ENCODE measurements around the gene KLHL12. TPM values are rescaled to one million over a fixed set of nuclear protein-coding genes. Genes with fewer than 3 reads are reported as not detected.

Gene KLHL12
- polyA plus RNA-seq, 1 donor (not counting 4 experiments of a cell fraction or from before 2014, with no cell fraction given) = 32.3 TPM

DNA sequence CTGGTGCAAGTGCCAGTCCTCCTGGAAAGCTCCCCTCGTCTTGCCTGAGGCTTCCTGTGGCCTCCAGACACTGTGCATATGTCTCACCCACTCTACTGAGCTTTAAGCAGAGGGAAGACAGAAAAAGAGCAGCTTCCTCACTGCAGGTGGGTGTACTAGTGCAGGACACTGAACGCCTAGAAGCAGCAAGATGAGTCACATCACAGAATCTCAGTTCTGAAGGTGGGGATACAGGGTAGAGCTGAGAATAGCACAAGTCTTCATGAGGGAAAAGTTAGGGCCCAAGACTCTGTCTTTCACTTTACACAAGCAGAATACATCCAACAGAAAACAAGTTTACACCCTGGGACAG is 78.9 kb downstream of the KLHL12 start:
- no peak overlapping the region for H3K4me3 ChIP-seq (ENCODE audit: control insufficient read depth in 2 of 3, extremely low read depth in 1 of 3, insufficient read depth in 2 of 3, low read depth in 1 of 3, low read length in 3 of 3)
- dilution Hi-C loops (cut with MboI; ENCODE audit: extremely low pct_ligation_motif_present, low sequenced_read_pairs) = no loop called here
- H3K79me2 ChIP-seq (ENCODE audit: control insufficient read depth, insufficient read depth, low read length) = no peaks in the 10 kb centered on the region
- H3K9ac ChIP-seq (ENCODE audit: control insufficient read depth, extremely low read depth, insufficient read depth, low read length) = no peak overlapping the region
- FAIRE-seq (no peak), DNase-seq (ENCODE audit: low read depth, low spot score) (no peak)
- H3K9me1 ChIP-seq (ENCODE audit: control insufficient read depth, extremely low read depth, insufficient read depth, low read length) = no peaks in the 10 kb centered on the region
- H3K9me3 ChIP-seq (ENCODE audit: control insufficient read depth, low read depth, low read length) = no peaks in the 10 kb centered on the region
- H3K4me2 ChIP-seq (ENCODE audit: control insufficient read depth, extremely low read depth, insufficient read depth, low read depth, low read length) = no peak overlapping the region
- no peak for TF ChIP-seq EZH2 (IDR thresholded peaks at IDR 0.05; ENCODE audit: low read length)
- TF ChIP-seq, protein P1, sequence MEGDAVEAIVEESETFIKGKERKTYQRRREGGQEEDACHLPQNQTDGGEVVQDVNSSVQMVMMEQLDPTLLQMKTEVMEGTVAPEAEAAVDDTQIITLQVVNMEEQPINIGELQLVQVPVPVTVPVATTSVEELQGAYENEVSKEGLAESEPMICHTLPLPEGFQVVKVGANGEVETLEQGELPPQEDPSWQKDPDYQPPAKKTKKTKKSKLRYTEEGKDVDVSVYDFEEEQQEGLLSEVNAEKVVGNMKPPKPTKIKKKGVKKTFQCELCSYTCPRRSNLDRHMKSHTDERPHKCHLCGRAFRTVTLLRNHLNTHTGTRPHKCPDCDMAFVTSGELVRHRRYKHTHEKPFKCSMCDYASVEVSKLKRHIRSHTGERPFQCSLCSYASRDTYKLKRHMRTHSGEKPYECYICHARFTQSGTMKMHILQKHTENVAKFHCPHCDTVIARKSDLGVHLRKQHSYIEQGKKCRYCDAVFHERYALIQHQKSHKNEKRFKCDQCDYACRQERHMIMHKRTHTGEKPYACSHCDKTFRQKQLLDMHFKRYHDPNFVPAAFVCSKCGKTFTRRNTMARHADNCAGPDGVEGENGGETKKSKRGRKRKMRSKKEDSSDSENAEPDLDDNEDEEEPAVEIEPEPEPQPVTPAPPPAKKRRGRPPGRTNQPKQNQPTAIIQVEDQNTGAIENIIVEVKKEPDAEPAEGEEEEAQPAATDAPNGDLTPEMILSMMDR (optimal IDR thresholded peaks at IDR 0.05 in 1 of 3, IDR thresholded peaks at IDR 0.05 in 1 of 3, conservative IDR thresholded peaks at IDR 0.05 in 1 of 3; ENCODE audit: extremely low read depth in 1 of 3, insufficient read depth in 2 of 3, low read length in 3 of 3) = no peak
- H4K20me1 ChIP-seq (ENCODE audit: control insufficient read depth, extremely low read depth, insufficient read depth, low read length) = no peaks in the 10 kb centered on the region
- peaks cover 11% of the 10 kb centered on the region for H3K4me1 ChIP-seq (ENCODE audit: control insufficient read depth, extremely low read depth, insufficient read depth, low read length)
- no peaks in the 10 kb centered on the region for H3K27me3 ChIP-seq (ENCODE audit: control insufficient read depth, extremely low read depth, insufficient read depth, low read length)
- no peak overlapping the region for H2AFZ ChIP-seq (ENCODE audit: control insufficient read depth, low read length)
- no peaks in the 10 kb centered on the region for H3K36me3 ChIP-seq (ENCODE audit: control insufficient read depth in 2 of 2, extremely low read depth in 1 of 2, insufficient read depth in 2 of 2, low read length in 2 of 2)
- no peak overlapping the region for H3K27ac ChIP-seq (ENCODE audit: control insufficient read depth, insufficient read depth, low read length)

DNA sequence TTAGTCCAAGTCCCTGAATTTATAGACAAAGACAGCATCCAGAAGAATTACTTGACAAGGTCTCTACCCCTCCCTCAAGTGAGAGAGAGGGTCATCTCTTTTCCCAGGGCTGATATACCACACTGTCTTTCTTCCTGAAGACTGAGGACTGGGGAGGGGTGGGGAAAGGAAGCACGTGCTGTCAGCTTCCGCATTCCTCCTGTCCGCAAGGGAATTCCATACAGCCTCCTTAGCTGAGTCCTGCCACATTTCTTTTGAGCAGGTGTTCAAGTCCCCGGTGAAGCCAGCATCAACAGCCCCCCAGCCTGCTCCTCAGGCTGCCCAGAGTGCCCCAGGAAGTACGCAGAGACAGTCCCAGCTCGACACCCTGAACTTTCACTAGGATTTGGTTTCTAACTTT is 82.1 kb downstream of the KLHL12 start:
- Histone ChIP-seq H3K27me3 (ENCODE audit: control insufficient read depth, extremely low read depth, insufficient read depth, low read length) (no peaks in the 10 kb centered on the region), H3K27ac (ENCODE audit: control insufficient read depth, insufficient read depth, low read length) (no peak overlapping the region), H3K79me2 (ENCODE audit: control insufficient read depth, insufficient read depth, low read length) (no peaks in the 10 kb centered on the region), H3K4me3 (ENCODE audit: control insufficient read depth in 2 of 3, extremely low read depth in 1 of 3, insufficient read depth in 2 of 3, low read depth in 1 of 3, low read length in 3 of 3) (no peak overlapping the region), H3K9ac (ENCODE audit: control insufficient read depth, extremely low read depth, insufficient read depth, low read length) (no peak overlapping the region), H4K20me1 (ENCODE audit: control insufficient read depth, extremely low read depth, insufficient read depth, low read length) (no peaks in the 10 kb centered on the region), H3K36me3 (ENCODE audit: control insufficient read depth in 2 of 2, extremely low read depth in 1 of 2, insufficient read depth in 2 of 2, low read length in 2 of 2) (no peaks in the 10 kb centered on the region), H3K4me1 (ENCODE audit: control insufficient read depth, extremely low read depth, insufficient read depth, low read length) (peaks cover 11% of the 10 kb centered on the region), H3K9me3 (ENCODE audit: control insufficient read depth, low read depth, low read length) (no peaks in the 10 kb centered on the region), H2AFZ (ENCODE audit: control insufficient read depth, low read length) (no peak overlapping the region), H3K4me2 (ENCODE audit: control insufficient read depth, extremely low read depth, insufficient read depth, low read depth, low read length) (no peak overlapping the region), H3K9me1 (ENCODE audit: control insufficient read depth, extremely low read depth, insufficient read depth, low read length) (no peaks in the 10 kb centered on the region)
- dilution Hi-C loops (cut with MboI; ENCODE audit: extremely low pct_ligation_motif_present, low sequenced_read_pairs) = no loop called here
- DNase-seq (ENCODE audit: low read depth, low spot score) (no peak), FAIRE-seq (no peak)
- TF ChIP-seq, protein P1 (optimal IDR thresholded peaks at IDR 0.05 in 1 of 3, IDR thresholded peaks at IDR 0.05 in 1 of 3, conservative IDR thresholded peaks at IDR 0.05 in 1 of 3; ENCODE audit: extremely low read depth in 1 of 3, insufficient read depth in 2 of 3, low read length in 3 of 3) = no peak
- TF ChIP-seq EZH2 (IDR thresholded peaks at IDR 0.05; ENCODE audit: low read length) = no peak
